Astrocyte of the spinal cord (primary cell): ENCODE data around the gene ARHGEF6.
"Not testable (repeated sequence)": the region's sequence is repeated elsewhere in the genome, so short reads cannot be mapped to it uniquely, and the experiment has no call there.

Source experiments
- DNase-seq: peaks from one replicate; pipeline ENCODE4 v3.0.0; 2011; ENCODE audit warnings: low read depth, low spot score
- H3K4me3 ChIP-seq: 2 replicates; pipeline ENCODE4 v1.5.1; 2011; ENCODE audit warnings: low read depth, mild to moderate bottlenecking, low read length, moderate library complexity
- CTCF ChIP-seq: IDR thresholded peaks from 2 replicates; pipeline ENCODE4 v1.5.1; 2012; ENCODE audit warnings: low read depth, mild to moderate bottlenecking, low read length, inconsistent platforms
- in situ Hi-C: cut with HindIII; loops from 2 replicates; pipeline ENCODE4 v1.10.0; 2017; ENCODE audit warnings: low sequenced_read_pairs

The ARHGEF6 gene

GRCh38 chrX:136806891-136807410 is 26.2 kb upstream of the ARHGEF6 start:
- DNase-seq, result no peak
- TF ChIP-seq CTCF, result no peak
- no peak overlapping the region for H3K4me3 ChIP-seq
- in situ Hi-C loops, result no loop called here

GRCh38 chrX:136802515-136802914 is 21.8 kb upstream of the ARHGEF6 start:
- TF ChIP-seq CTCF, result no peak
- DNase-seq, result no peak
- H3K4me3 ChIP-seq, result no peak overlapping the region
- in situ Hi-C loops, result no loop called here

- in situ Hi-C loops, result no loop called here
Measured at GRCh38 chrX:136797787-136798186, 17.1 kb upstream of the ARHGEF6 start.

GRCh38 chrX:136795132-136795531 is 14.4 kb upstream of the ARHGEF6 start:
- in situ Hi-C loops, DNase-seq, H3K4me3 ChIP-seq: not testable (repeated sequence)

More at GRCh38 chrX:136797787-136798186, 17.1 kb upstream of the ARHGEF6 start:
- TF ChIP-seq CTCF, result no peak
- DNase-seq, result no peak
- no peak overlapping the region for H3K4me3 ChIP-seq

- H3K4me3 ChIP-seq, in situ Hi-C loops, DNase-seq: not testable (repeated sequence)
Measured at GRCh38 chrX:136794660-136795059, 13.9 kb upstream of the ARHGEF6 start.

GRCh38 chrX:136794080-136794479 is 13.3 kb upstream of the ARHGEF6 start:
- DNase-seq, result no peak

GRCh38 chrX:136789856-136790255 is 9.1 kb upstream of the ARHGEF6 start:
- in situ Hi-C loops, result no loop called here
- DNase-seq, result no peak
- no peak overlapping the region for H3K4me3 ChIP-seq
- no peak for TF ChIP-seq CTCF

More at GRCh38 chrX:136794080-136794479, 13.3 kb upstream of the ARHGEF6 start:
- no peak overlapping the region for H3K4me3 ChIP-seq
- in situ Hi-C loops, result no loop called here
- no peak for TF ChIP-seq CTCF

GRCh38 chrX:136784231-136784630 is 3.5 kb upstream of the ARHGEF6 start:
- DNase-seq, result no peak
- H3K4me3 ChIP-seq, result no peak overlapping the region
- TF ChIP-seq CTCF, result no peak
- in situ Hi-C loops, result no loop called here
